Thyroid gland (tissue), 4 donors: Measurements from ENCODE around the gene C10orf62. TPM values are rescaled to one million over a fixed set of nuclear protein-coding genes. Genes with fewer than 3 reads are reported as not detected.

ENCODE experiments used
- DNase-seq, 2 donors: peaks; one replicate each; pipeline ENCODE4 v3.0.0-alpha.2; 2019
- H3K27ac ChIP-seq, 3 donors: fragments of 200-600 bp; sonication (generic); 1 replicate in 2 of 3; 2 replicates in 1 of 3; pipeline ENCODE4 v1.5.1; 2016 to 2019; ENCODE audit warnings: mild to moderate bottlenecking in 1 of 3, moderate library complexity in 1 of 3
- H3K27me3 ChIP-seq: fragments of 200-600 bp; sonication (generic); one replicate; pipeline ENCODE4 v1.5.1; 2019
- H3K36me3 ChIP-seq, 2 donors: fragments of 200-600 bp; sonication (generic); one replicate each; pipeline ENCODE4 v1.5.1; 2016 to 2019
- H3K4me1 ChIP-seq, 2 donors: fragments of 200-600 bp; sonication (generic); one replicate each; pipeline ENCODE4 v1.5.1; 2017 to 2019
- H3K4me3 ChIP-seq, 3 donors: fragments of 200-600 bp; sonication (generic); replicated peaks in 1 of 3; 1 replicate in 2 of 3; 2 replicates in 1 of 3; pipeline ENCODE4 v1.5.1; 2016; ENCODE audit warnings: mild to moderate bottlenecking in 1 of 3
- H3K9me3 ChIP-seq: fragments of 200-600 bp; sonication (generic); one replicate; pipeline ENCODE4 v1.5.1; 2017
- POLR2A ChIP-seq, 2 donors: fragments of 450-650 bp; IDR thresholded peaks; one replicate each; pipeline ENCODE4 v1.6.1; 2017; ENCODE audit warnings: antibody characterized with exemption in 2 of 2, mild to moderate bottlenecking in 2 of 2, moderate library complexity in 1 of 2
- WGBS, 2 donors: methylation state at CpG; one replicate each; pipeline ENCODE4 v1.1.5; 2017; 5-methylcytosine and 5-hydroxymethylcytosine counted together
- intact Hi-C: fragments of 100-400 bp; cut with DNase I; formaldehyde crosslinking; loops from one replicate; pipeline ENCODE4 v1.15.1; 2023
- total RNA-seq, 4 donors: library from RNA; depleted of rRNA; stranded (reverse); fragments of >200 nt; gene quantifications; one replicate each; pipeline ENCODE4 v1.2.3, GENCODE V29; 2016
- TF ChIP-seq, protein P1 (sequence below), 6 experiments: fragments of 200-600 bp in 3 of 6; fragments of 450-650 bp in 3 of 6; sonication (generic) in 3 of 6; IDR thresholded peaks; one replicate each; pipeline ENCODE4 v1.5.1; 2016 to 2019; ENCODE audit warnings: antibody characterized with exemption in 6 of 6, mild to moderate bottlenecking in 2 of 6, inconsistent platforms in 1 of 6, moderate library complexity in 1 of 6

The C10orf62 gene
- total RNA-seq, 4 donors from 2014 or later, result 1.0 to 1.1 TPM; not detected in 2

GRCh38 chr10:97584060-97584797 lies 5.3 kb upstream of the C10orf62 start, which contains the start of gene HOGA1:
TSS of gene HOGA1 (plus strand) at chr10:97584389. CDS start at chr10:97584704, 315 bp downstream.
- WGBS, 2 donors, result 50 to 61% methylated on average over 2 to 3 of the region's 5 CpGs
- intact Hi-C loops, result no loop called here
- DNase-seq, result peak; percentile 60 to 72
- Histone ChIP-seq H3K27me3 (no peaks in the 10 kb centered on the region), H3K36me3 (no peaks in the 10 kb centered on the region), H3K9me3 (no peaks in the 10 kb centered on the region), H3K4me1 (peaks cover 5 to 6% of the 10 kb centered on the region in 2 donors), H3K4me3 (no peak within 1 kb of the TSS), H3K27ac (no peak within 1 kb of the TSS)
- TF ChIP-seq POLR2A (IDR thresholded peaks at IDR 0.05), result no peak
- TF ChIP-seq, protein P1, sequence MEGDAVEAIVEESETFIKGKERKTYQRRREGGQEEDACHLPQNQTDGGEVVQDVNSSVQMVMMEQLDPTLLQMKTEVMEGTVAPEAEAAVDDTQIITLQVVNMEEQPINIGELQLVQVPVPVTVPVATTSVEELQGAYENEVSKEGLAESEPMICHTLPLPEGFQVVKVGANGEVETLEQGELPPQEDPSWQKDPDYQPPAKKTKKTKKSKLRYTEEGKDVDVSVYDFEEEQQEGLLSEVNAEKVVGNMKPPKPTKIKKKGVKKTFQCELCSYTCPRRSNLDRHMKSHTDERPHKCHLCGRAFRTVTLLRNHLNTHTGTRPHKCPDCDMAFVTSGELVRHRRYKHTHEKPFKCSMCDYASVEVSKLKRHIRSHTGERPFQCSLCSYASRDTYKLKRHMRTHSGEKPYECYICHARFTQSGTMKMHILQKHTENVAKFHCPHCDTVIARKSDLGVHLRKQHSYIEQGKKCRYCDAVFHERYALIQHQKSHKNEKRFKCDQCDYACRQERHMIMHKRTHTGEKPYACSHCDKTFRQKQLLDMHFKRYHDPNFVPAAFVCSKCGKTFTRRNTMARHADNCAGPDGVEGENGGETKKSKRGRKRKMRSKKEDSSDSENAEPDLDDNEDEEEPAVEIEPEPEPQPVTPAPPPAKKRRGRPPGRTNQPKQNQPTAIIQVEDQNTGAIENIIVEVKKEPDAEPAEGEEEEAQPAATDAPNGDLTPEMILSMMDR (IDR thresholded peaks at IDR 0.05), result no peak

- no peak for TF ChIP-seq POLR2A (IDR thresholded peaks at IDR 0.05)
- TF ChIP-seq, protein P1 (IDR thresholded peaks at IDR 0.05), result no peak
- Histone ChIP-seq H3K36me3 (no peaks in the 10 kb centered on the region), H3K9me3 (no peaks in the 10 kb centered on the region), H3K27me3 (no peaks in the 10 kb centered on the region), H3K4me1 (peaks cover 5 to 6% of the 10 kb centered on the region in 2 donors), H3K4me3 (no peak overlapping the region), H3K27ac (no peak overlapping the region)
- intact Hi-C loops, result no loop called here
- no peak for DNase-seq
- 82 to 94% methylated on average over 5 of the region's 5 CpGs for WGBS, 2 donors
Observed at GRCh38 chr10:97584798-97585438, 4.6 kb upstream of the C10orf62 start.

GRCh38 chr10:97585439-97585811 lies 4.1 kb upstream of the C10orf62 start:
- 85 to 94% methylated on average over 5 of the region's 5 CpGs for WGBS, 2 donors
- no peaks in the 10 kb centered on the region for H3K27me3 ChIP-seq
- no peaks in the 10 kb centered on the region for H3K9me3 ChIP-seq
- peaks cover 5 to 6% of the 10 kb centered on the region in 2 donors for H3K4me1 ChIP-seq
- no peak for DNase-seq
- H3K27ac ChIP-seq, result no peak overlapping the region
- H3K4me3 ChIP-seq, result no peak overlapping the region
- no peaks in the 10 kb centered on the region for H3K36me3 ChIP-seq
- intact Hi-C loops, result no loop called here
- TF ChIP-seq, protein P1 (IDR thresholded peaks at IDR 0.05), result no peak
- TF ChIP-seq POLR2A (IDR thresholded peaks at IDR 0.05), result no peak

DNA sequence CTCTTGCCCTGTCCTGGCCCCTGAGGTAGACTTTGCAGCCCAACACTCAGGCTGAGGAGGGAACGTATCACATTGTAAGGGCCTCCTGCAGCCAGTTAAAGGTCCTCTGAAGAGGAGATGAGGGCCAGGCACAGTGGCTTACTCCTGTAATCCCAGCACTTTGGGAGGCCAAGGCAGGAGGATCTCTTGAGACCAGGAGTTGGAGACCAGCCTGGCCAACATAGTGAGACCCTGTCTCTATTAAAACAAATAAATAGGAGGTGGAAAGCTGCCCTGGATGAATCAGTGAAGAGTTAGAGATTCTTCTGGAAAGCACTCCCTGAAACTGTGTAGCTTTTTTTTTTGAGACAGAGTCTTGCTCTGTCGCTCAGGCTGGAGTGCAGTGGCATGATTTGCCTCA lies 2.3 kb upstream of the C10orf62 start:
- DNase-seq, result no peak
- H3K4me3 ChIP-seq, result no peak overlapping the region
- H3K36me3 ChIP-seq, result no peaks in the 10 kb centered on the region
- intact Hi-C loops, result no loop called here
- peaks cover 5 to 6% of the 10 kb centered on the region in 2 donors for H3K4me1 ChIP-seq
- H3K9me3 ChIP-seq, result no peaks in the 10 kb centered on the region
- TF ChIP-seq, protein P1 (IDR thresholded peaks at IDR 0.05), result no peak
- no peak for TF ChIP-seq POLR2A (IDR thresholded peaks at IDR 0.05)
- H3K27ac ChIP-seq, result no peak overlapping the region
- 97 to 100% methylated on average over 2 of the region's 2 CpGs for WGBS, 2 donors
- no peaks in the 10 kb centered on the region for H3K27me3 ChIP-seq
